GM19463 (cell line): ENCODE measurements around the gene CHST15.

Source experiments
- ATAC-seq: cut with Tn5 transposase; IDR thresholded peaks from one replicate; pipeline ENCODE4 v1.9.1; 2021; ENCODE audit warnings: mild to moderate bottlenecking, moderate library complexity; ENCODE audit not compliant: unreplicated experiment

CHST15 gene

GRCh38 chr10:124066781-124067714 lies 26.4 kb downstream of the CHST15 start:
- no peak for ATAC-seq

GRCh38 chr10:124066126-124066700 lies 27.2 kb downstream of the CHST15 start:
- no peak for ATAC-seq

- no peak for ATAC-seq
Observed at GRCh38 chr10:124065382-124066125, 27.8 kb downstream of the CHST15 start.

- no peak for ATAC-seq
Observed at GRCh38 chr10:124064676-124065075, 28.7 kb downstream of the CHST15 start.

GRCh38 chr10:124063750-124064603 lies 29.4 kb downstream of the CHST15 start:
- ATAC-seq = peak; percentile 55

- ATAC-seq = no peak
Observed at GRCh38 chr10:124062390-124062789, 31.0 kb downstream of the CHST15 start.

GRCh38 chr10:124061030-124061429 lies 32.4 kb downstream of the CHST15 start:
- no peak for ATAC-seq

GRCh38 chr10:124060148-124060720 lies 33.2 kb downstream of the CHST15 start:
- no peak for ATAC-seq

- ATAC-seq = no peak
Observed at GRCh38 chr10:124059551-124059950, 33.8 kb downstream of the CHST15 start.

GRCh38 chr10:124058346-124059003 lies 34.9 kb downstream of the CHST15 start:
- ATAC-seq = no peak

GRCh38 chr10:124057601-124058000 lies 35.8 kb downstream of the CHST15 start:
- no peak for ATAC-seq

- no peak for ATAC-seq
Observed at GRCh38 chr10:124056337-124056980, 36.9 kb downstream of the CHST15 start.

GRCh38 chr10:124053971-124054370 lies 39.4 kb downstream of the CHST15 start:
- ATAC-seq = no peak

- no peak for ATAC-seq
Observed at GRCh38 chr10:124052561-124052960, 40.8 kb downstream of the CHST15 start.

GRCh38 chr10:124050021-124051015 lies 43.1 kb downstream of the CHST15 start:
- ATAC-seq = no peak

GRCh38 chr10:124049484-124049883 lies 43.9 kb downstream of the CHST15 start:
- no peak for ATAC-seq

- no peak for ATAC-seq
Observed at GRCh38 chr10:124048371-124049290, 44.8 kb downstream of the CHST15 start.
